Occipital lobe (tissue), 1 donor: Measurements from ENCODE around the gene PSD4. TPM values are rescaled to one million over a fixed set of nuclear protein-coding genes. Genes with fewer than 3 reads are reported as not detected.

Experiments
- total RNA-seq: library from RNA; depleted of rRNA; stranded (reverse); fragments of >200 nt; gene quantifications from one replicate; pipeline ENCODE4 v1.2.3, GENCODE V29; 2014

Gene PSD4
- total RNA-seq, 1 donor from 2014 or later = 4.2 TPM

Other genes starting within 250 kb of the PSD4 start
- not detected for gene IL36G, start 196.0 kb upstream of the PSD4 start, total RNA-seq
- not detected for gene IL36A, start 168.5 kb upstream of the PSD4 start, total RNA-seq
- gene IL36B, start 121.1 kb upstream of the PSD4 start, total RNA-seq = not detected
- gene IL36RN, start 114.8 kb upstream of the PSD4 start, total RNA-seq = not detected
- not detected for gene IL1F10, start 106.0 kb upstream of the PSD4 start, total RNA-seq
- gene IL1RN, start 46.4 kb upstream of the PSD4 start, total RNA-seq = not detected
- gene PAX8, start 105.0 kb downstream of the PSD4 start, total RNA-seq = not detected